ENCODE results near the gene RIN2.

DNA sequence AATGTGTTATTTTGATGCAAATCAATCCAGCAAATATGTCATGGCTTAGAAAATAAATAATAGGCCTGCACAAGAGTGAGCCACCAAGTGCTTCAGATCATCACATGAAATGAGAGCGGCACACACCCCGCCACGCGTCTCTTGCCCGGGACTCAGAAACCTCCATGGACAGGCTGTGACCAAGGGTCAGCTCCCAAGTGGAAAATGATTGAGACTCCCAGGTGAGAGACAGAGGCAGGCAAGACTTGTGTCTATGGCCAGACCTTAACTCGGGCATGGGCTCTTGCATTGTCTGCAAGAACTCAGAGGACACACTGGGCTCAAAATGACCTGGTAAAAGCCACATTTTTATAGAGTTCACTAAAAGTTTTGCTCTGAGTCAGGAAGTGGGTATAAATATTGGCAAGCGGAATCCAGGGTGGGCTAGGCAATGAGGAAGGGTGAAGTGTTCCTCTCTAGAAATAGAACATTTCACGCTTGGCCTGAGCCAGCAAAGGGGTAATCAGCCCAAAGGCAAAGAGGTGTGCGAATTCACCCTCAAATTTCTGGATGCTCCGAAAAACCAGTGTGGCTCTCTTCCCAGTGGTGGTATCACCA, 30.7 kb upstream of the RIN2 start:
- TF ChIP-seq, protein P1, sequence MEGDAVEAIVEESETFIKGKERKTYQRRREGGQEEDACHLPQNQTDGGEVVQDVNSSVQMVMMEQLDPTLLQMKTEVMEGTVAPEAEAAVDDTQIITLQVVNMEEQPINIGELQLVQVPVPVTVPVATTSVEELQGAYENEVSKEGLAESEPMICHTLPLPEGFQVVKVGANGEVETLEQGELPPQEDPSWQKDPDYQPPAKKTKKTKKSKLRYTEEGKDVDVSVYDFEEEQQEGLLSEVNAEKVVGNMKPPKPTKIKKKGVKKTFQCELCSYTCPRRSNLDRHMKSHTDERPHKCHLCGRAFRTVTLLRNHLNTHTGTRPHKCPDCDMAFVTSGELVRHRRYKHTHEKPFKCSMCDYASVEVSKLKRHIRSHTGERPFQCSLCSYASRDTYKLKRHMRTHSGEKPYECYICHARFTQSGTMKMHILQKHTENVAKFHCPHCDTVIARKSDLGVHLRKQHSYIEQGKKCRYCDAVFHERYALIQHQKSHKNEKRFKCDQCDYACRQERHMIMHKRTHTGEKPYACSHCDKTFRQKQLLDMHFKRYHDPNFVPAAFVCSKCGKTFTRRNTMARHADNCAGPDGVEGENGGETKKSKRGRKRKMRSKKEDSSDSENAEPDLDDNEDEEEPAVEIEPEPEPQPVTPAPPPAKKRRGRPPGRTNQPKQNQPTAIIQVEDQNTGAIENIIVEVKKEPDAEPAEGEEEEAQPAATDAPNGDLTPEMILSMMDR (IDR thresholded peaks at IDR 0.05): no peak
- TF ChIP-seq POLR2A (IDR thresholded peaks at IDR 0.05): no peak
